Spleen (tissue), 7 donors: ENCODE measurements around the gene ALDOB.

Experiments
- POLR2A ChIP-seq, 3 donors: fragments of 450-650 bp; IDR thresholded peaks; one replicate each; pipeline ENCODE4 v1.5.1; 2017; ENCODE audit warnings: antibody characterized with exemption in 3 of 3, mild to moderate bottlenecking in 1 of 3
- POLR2AphosphoS5 ChIP-seq, 3 donors: sonication (generic); formaldehyde crosslinking; IDR thresholded peaks; one replicate each; pipeline ENCODE4 v1.5.1; 2017; ENCODE audit warnings: antibody characterized with exemption in 3 of 3
- TF ChIP-seq, protein P1 (sequence below), 11 experiments: fragments of 200-600 bp in 7 of 11; fragments of 450-650 bp in 4 of 11; sonication (generic) in 4 of 11; IDR thresholded peaks in 8 of 11; conservative IDR thresholded peaks in 3 of 11; 1 replicate in 7 of 11; 2 replicates in 4 of 11; pipeline versions ENCODE4 v1.4.0 to v1.8.0; 2016 to 2021; ENCODE audit warnings: antibody characterized with exemption in 11 of 11, inconsistent platforms in 4 of 11, mild to moderate bottlenecking in 1 of 11
- donor health status: DM: no; HTN: no; CAD: no; lungs with moderate emphysema.
- donor health status: DM: no; HTN: no; CAD: no.
- donor health status: DM: no; HTN: no; CAD: no.

- TF ChIP-seq POLR2A (IDR thresholded peaks at IDR 0.05) (no peak), POLR2AphosphoS5 (IDR thresholded peaks at IDR 0.05) (no peak)
- TF ChIP-seq, protein P1, sequence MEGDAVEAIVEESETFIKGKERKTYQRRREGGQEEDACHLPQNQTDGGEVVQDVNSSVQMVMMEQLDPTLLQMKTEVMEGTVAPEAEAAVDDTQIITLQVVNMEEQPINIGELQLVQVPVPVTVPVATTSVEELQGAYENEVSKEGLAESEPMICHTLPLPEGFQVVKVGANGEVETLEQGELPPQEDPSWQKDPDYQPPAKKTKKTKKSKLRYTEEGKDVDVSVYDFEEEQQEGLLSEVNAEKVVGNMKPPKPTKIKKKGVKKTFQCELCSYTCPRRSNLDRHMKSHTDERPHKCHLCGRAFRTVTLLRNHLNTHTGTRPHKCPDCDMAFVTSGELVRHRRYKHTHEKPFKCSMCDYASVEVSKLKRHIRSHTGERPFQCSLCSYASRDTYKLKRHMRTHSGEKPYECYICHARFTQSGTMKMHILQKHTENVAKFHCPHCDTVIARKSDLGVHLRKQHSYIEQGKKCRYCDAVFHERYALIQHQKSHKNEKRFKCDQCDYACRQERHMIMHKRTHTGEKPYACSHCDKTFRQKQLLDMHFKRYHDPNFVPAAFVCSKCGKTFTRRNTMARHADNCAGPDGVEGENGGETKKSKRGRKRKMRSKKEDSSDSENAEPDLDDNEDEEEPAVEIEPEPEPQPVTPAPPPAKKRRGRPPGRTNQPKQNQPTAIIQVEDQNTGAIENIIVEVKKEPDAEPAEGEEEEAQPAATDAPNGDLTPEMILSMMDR (IDR thresholded peaks at IDR 0.05 in 8 of 11, conservative IDR thresholded peaks at IDR 0.05 in 3 of 11): no peak
Measured at GRCh38 chr9:101417977-101418376, 17.6 kb downstream of the ALDOB start.
